Stimulated activated CD4-positive, alpha-beta T cell treated with anti-CD3 and anti-CD28 coated beads, Interleukin-1b, Interleukin-23, amount 100 ng/mL, for 48 hours (primary cell): Measurements from ENCODE around the gene ATP7B.
"Not testable (repeated sequence)": the region's sequence is repeated elsewhere in the genome, so short reads cannot be mapped to it uniquely, and the experiment has no call there.

Experiments
- DNase-seq: peaks from one replicate; pipeline ENCODE4 v3.0.0-alpha.2; 2020

The ATP7B gene

GRCh38 chr13:52010890-52011631, at the start of gene ATP7B:
Gene ATP7B (minus strand): TSS chr13:52011450. CDS start chr13:52011337, 113 bp downstream.
- peak; percentile 3 for DNase-seq

GRCh38 chr13:52053460-52053859, 42.2 kb upstream of the ATP7B start:
- DNase-seq = no peak

- DNase-seq = no peak
Measured at GRCh38 chr13:52051400-52051799, 40.1 kb upstream of the ATP7B start.

- DNase-seq = no peak
Measured at GRCh38 chr13:52048516-52048915, 37.3 kb upstream of the ATP7B start.

- DNase-seq = no peak
Measured at GRCh38 chr13:52047463-52047862, 36.2 kb upstream of the ATP7B start.

- no peak for DNase-seq
Measured at GRCh38 chr13:52043675-52044074, 32.4 kb upstream of the ATP7B start.

GRCh38 chr13:52036037-52036436, 24.8 kb upstream of the ATP7B start:
- no peak for DNase-seq

GRCh38 chr13:52034616-52035226, 23.5 kb upstream of the ATP7B start:
- no peak for DNase-seq

- no peak for DNase-seq
Measured at GRCh38 chr13:52033039-52033438, 21.8 kb upstream of the ATP7B start.

- DNase-seq = not testable (repeated sequence)
Measured at GRCh38 chr13:52030401-52030800, 19.2 kb upstream of the ATP7B start.

GRCh38 chr13:52029569-52029968, 18.3 kb upstream of the ATP7B start:
- no peak for DNase-seq

GRCh38 chr13:52027832-52028231, 16.6 kb upstream of the ATP7B start:
- no peak for DNase-seq

- DNase-seq = no peak
Measured at GRCh38 chr13:52026246-52026626, 15.0 kb upstream of the ATP7B start.

GRCh38 chr13:52025475-52026245, 14.4 kb upstream of the ATP7B start:
- no peak for DNase-seq

GRCh38 chr13:52024481-52024880, 13.2 kb upstream of the ATP7B start, which contains the start of gene UTP14C:
Gene UTP14C (plus strand): TSS chr13:52024691. CDS start chr13:52028805, 4,114 bp downstream.
- DNase-seq = no peak

GRCh38 chr13:52022356-52022755, 11.1 kb upstream of the ATP7B start:
- DNase-seq = no peak

- DNase-seq = no peak
Measured at GRCh38 chr13:52020191-52020590, 8.9 kb upstream of the ATP7B start.

GRCh38 chr13:52016296-52016695, 5.0 kb upstream of the ATP7B start:
- no peak for DNase-seq

- DNase-seq = no peak
Measured at GRCh38 chr13:52012512-52012836, 1.2 kb upstream of the ATP7B start.

- DNase-seq = peak; percentile 99
Measured at GRCh38 chr13:52011632-52012511, 622 bp upstream of the ATP7B start, which contains the start of gene ALG11. Gene ALG11 (plus strand): TSS chr13:52012398. CDS start chr13:52012419, 21 bp downstream.

- DNase-seq = no peak
Measured at GRCh38 chr13:52009946-52010345, 1.3 kb downstream of the ATP7B start.

GRCh38 chr13:52006523-52007245, 4.6 kb downstream of the ATP7B start:
- no peak for DNase-seq
